ENCODE results near the gene NPHS1.

- no peak for TF ChIP-seq CTCF (IDR thresholded peaks at IDR 0.05)
- no peak for TF ChIP-seq POLR2A (IDR thresholded peaks at IDR 0.05)
These were observed 58.7 kb downstream of the NPHS1 start for GRCh38 chr19:35793381-35794165.
